ENCODE measurements around the gene MSGN1.
"Not testable (repeated sequence)": the region's sequence is repeated elsewhere in the genome, so short reads cannot be mapped to it uniquely, and the experiment has no call there.

MSGN1 gene

DNA sequence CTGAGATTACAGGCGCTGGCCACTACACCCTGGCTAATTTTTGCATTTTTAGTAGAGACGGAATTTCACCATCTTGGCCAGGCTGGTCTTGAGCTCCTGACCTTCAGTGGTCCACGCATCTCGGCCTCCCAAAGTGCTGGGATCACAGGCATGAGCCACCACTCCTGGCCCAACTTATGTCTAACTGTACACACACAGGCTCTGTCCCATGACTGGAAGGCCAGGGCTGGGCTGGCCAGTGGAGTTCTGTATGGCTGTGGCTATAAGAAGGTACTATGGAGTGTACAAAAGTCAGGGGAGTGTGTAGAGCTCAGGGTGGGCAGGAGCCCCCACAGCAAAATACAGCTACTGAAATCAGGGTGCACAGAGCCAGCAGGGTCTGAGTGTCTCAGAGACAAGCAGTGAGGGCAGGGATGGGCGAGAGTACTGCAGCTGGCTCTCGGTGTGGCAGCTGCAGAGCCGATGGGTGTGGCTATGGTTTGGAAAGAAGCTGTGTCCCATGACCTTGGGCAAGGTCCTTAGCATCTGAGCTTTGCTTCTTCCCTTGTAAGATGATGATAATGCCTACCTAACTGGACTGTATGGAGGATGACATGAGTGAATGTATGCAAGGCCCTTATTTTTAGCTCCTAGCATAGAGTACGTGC lies 10.4 kb upstream of the MSGN1 start:
- no peak for DNase-seq

DNA sequence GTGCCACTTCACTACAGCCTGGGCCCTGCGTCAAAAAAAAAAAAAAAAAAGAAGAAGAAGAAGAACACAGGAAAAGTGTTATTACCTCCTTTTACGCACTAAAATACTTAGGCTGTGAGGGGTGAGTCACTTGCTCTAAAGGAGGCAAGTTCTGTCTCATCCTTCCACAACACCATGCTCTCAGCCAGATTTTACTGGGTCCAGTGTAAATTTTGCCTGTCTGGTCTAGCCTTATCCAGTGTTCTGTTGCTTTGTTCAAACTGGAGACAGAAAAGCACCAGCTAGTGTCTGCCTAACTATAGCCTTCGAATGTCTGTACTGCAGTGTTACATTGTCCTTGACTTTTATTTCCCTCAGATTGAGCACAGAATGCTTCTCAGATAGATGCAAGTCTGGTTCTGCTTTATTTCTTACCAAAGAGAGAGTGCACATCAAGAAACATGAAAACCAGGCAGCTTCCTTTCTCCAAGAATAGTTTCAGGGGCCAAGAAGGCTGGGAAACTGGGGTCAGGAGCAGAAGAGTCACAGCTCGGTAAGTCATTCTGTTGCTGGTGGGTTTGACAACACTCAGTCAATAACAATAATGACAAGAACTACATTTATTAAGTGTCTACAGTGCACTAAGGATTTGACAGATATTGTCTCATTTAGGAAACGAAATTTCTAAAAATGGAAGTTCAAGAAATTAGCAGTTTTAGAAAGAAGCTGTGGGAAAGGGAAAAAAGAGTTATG lies 3.1 kb upstream of the MSGN1 start:
- no peak for DNase-seq

DNA sequence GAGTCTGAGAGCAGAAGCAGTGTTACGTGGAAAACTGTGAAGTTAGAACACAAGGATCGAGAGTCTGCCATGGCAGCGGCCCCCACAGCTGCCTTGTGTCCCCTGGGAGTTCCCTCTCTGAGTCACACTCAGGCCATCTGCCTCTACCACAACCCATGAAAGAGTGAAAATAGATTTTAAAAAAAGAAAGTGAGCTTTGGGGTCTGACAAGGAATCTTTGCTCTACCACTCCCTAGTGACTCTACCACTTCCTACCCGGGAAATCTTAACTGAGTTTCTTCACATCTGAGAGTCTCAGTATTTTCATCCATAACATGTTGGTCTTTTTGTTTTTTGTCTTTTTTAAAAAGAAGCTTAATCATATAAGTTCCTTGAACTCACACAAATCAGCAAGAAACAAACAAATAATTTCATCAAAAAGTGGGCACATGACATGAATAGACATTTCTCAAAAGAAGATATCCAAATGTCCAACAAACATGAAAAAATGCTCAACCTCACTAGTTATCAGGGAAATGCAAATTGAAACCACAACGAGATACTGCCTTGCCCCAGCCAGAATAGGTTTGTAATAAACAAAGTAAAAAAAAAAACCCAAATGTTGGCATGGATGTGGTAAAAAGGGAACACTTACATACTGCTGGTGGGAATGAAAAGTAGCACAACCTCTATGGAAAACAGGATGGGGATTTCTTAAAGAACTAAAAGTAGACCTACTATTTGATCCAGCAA lies 2.4 kb upstream of the MSGN1 start:
- no peak for DNase-seq

DNA sequence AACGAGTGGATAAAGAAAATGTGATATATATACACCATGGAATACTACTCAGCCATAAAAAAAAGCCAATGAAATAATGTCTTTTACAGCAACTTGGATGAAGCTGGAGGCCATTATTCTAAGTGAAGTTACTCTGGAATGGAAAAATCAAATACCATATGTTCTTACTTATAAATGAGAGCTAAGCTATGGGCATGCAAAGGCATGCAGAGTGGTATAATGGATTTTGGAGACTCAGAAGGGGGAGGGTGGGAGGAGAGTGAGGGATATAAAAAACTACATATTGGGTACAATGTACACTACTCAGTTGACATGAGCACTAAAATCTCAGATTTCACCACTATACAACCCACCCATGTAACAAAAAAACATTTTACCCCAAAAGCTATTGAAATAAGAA lies 1.7 kb upstream of the MSGN1 start:
- DNase-seq = no peak

- no peak for DNase-seq
Measured at GRCh38 chr2:17815468-17816184, 634 bp upstream of the MSGN1 start.

DNA sequence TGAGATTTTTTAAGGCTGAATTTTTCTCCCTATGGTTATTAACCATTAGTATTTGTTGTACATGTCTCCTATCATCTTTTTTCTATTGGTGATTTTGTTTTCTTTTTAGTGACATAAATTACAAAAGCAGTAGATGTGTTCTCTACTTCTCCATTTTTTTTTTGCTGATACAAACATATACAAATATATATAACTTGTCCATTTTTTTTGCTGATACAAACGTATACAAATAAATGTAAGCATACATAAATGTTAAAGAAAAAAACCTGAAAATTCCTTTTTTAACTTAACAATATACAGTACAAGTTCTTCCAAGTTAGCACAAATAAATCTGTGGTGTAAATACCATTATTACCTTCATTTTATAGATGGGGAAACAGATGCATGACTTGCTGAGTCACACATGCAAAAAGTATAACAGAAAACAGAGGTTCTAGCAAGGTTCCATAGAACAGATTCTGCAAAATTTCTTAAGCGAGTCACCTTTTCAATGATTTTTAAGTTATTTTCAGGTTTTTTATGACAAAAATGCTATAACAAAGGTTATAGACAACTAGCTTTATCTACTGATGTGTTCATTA lies 2.1 kb downstream of the MSGN1 start:
- DNase-seq = no peak

DNA sequence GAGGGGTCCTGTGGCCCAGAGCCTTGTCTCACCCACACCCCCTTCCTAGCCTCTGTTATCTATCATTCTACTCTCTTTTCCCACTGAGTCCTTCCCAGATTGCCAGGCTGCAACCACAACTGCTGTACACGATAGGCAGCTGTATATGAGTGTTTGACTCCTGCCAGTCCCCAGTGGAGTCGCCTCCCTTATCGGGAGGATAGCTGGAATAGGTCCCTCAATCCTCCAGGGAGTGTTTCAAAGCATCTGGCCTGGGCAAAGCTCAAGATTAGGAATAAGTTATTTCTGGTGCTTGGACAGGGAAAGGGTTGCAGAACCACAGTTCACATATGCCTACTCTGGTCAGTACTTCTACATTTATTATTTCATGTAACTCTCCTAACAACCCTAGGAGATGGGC lies 4.8 kb downstream of the MSGN1 start:
- no peak for DNase-seq

DNA sequence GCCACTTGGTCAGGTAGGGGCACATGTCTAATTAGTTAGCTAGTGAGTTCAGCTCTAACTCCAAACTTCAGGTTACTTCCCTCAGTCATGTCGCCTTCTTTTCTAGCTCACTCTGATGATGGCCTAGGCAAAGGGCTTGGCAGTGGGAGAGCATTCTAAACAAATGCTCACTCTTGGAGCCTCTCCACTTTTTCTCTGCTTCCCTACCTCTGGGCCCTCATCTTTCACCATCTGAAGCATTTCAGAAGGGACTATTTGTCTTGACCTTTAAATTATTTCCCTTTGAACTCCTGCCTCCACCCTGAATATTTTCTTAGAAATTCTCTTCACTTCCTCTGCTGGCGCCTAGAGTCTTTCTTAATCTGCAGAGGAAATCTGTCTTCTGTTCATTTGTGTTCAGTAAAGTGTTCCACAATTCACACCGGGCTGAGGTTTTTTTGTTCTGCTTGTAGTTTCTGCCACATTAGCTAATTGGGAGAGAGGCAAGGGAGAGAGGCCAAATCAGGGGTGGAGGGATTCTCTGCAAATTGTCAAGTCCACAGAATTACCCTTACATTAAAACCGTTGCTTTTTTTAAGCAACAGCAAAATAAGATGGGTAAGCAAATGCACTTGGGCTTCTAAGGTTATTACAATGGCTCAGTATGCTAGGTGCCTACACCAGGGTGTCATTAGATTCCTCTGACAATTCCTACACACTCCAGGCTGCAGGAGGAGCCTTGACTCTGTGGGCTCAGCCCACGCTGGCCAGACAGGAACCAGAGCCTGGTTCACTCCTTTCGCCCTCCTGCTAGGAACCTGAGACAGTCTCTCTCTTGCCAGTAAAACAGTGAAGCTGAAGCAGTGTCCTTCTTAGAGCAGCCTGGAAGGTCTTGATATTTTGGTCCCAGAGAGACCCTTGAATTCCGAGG lies 5.5 kb downstream of the MSGN1 start:
- DNase-seq = no peak

GRCh38 chr2:17822445-17823117 lies 6.3 kb downstream of the MSGN1 start:
- no peak for DNase-seq

GRCh38 chr2:17823646-17824045 lies 7.4 kb downstream of the MSGN1 start:
- not testable (repeated sequence) for DNase-seq

DNA sequence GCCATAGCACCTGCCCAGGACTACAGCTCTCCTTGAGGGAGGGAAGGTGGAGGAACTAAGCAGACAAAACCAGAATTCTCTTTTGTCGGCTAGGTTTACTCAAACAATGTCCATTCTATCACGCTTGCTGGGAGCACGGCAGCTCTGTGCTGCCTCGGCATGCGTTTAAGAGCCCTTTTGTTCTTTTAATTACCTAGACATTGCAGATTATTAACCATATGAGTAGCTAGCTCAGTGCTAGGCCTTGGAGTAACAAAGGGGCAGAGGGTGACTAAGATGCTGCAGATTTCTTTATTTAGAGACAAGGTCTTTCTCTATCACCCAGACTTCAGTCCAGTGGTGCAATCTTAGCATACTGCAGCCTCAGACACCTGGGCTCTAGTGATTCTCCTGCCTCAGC lies 11.1 kb downstream of the MSGN1 start:
- DNase-seq = no peak

- no peak for DNase-seq
Measured at GRCh38 chr2:17827785-17828184, 11.5 kb downstream of the MSGN1 start.

DNA sequence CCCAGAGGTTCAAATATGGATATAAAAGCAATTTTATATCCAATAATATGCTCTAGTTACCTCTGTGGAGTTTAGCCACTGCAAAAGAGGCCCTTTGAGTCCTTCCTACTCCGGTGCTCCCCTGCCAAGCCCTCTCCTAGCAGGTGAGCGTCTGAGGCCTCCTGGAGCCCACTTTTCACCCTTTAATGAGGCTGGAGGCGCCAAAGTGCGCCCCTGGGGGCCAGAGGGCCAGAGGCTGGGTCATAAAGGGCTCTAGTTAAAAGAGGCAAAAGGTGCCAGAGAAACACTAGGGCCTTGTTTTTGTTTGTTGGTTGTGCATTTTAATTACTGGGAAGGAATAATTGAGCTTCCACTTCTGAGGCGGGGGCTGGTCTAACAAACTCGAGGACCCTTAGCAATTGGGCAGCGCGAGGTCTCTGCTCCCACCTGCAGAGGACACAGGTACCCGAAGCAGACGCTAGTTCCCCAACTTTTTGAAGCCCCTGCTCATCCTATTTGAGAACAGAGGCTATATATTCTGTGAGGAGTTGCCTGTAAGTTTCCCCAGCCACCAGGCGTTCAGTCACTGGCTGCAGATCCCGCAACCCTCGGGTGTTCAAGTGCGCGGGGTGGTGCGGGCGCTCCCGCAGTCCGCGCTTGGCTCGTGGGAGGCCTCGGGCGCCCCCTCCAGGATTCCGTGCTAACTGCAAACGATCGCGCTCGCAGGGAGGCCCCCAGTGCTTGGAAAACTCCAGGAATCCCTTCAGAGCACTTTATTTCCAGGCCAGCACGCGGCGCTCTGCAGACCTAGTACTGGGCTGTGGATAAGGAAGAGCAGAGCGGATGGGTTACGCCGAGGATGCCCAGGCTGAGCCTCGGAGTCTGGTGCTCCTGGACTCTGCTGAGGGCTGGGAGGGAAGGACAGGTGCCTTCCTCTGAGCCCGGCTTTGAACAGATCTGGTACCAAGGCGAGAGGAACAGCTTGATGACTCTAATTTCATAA lies 14.1 kb downstream of the MSGN1 start:
- no peak for DNase-seq

GRCh38 chr2:17835516-17835915 lies 19.3 kb downstream of the MSGN1 start:
- no peak for DNase-seq

DNA sequence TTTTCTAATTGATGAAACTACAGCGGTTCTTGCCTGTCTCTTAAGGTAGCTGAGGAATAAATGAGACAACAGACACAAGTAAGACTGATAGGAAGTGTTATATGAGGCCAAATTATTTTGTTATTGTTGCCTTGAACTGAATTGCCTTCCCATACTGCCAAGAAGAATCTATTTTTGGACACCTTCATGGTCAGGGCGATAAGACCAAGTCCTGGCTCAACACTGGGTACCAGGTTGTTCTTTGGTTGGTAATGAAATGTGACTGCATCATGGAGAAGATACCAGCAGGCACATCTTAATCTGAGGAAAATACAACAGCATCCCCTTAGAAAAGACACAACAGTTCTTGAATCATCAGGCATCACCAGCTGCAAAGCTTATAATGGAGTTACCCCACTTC lies 23.7 kb downstream of the MSGN1 start:
- no peak for DNase-seq

- DNase-seq = no peak
Measured at GRCh38 chr2:17843457-17843856, 27.2 kb downstream of the MSGN1 start.

DNA sequence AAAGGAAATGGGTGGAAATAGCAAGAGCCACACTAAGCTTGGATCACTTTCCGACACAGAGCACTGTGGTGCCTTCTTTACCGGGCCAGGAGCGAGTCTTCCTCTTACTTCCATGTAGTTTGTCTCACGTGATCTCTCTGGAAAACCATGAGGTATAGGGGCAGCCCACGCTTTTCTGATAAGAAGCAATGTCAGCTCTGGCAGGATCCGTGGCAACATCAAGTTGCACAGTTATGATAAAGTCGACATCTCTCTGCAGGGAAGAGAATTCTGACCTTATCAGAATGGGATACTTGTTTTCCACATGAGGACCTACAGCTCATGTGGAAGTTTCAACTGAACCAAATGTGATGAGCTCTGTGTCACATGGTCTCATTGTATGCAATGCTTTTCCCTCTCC lies 29.5 kb downstream of the MSGN1 start:
- no peak for DNase-seq

GRCh38 chr2:17846676-17847075 lies 30.4 kb downstream of the MSGN1 start:
- no peak for DNase-seq

- no peak for DNase-seq
Measured at GRCh38 chr2:17847236-17847635, 31.0 kb downstream of the MSGN1 start.

DNA sequence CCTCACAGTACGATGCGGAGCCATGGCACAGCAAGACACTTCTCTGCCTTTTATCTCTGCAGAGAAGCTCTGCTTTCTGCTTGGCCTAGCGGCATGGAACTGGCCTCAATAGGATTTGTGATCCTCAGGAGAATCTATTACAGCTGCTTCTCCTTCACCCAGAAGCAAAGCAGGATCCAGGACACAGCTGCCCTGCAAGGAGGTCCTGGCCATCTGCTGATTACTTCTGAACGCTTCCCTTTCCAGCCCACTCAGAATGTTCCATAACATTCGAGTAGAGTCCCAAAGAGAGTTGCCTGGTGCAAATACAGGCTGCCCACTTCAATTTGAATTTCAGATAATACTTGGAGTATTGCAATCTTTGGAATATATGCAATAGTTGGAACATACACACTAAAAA lies 33.0 kb downstream of the MSGN1 start:
- DNase-seq = no peak
